Nephron (organoid): ENCODE results near the gene TRPM6.

Experiments
- H3K27ac Mint-ChIP-seq, 3 experiments: 2 replicates each; pipeline ENCODE4 v1.8.0; 2020; ENCODE audit warnings: mixed read lengths in 3 of 3, mild to moderate bottlenecking in 2 of 3, moderate library complexity in 1 of 3
- H3K27me3 Mint-ChIP-seq: 2 replicates; pipeline ENCODE4 v1.8.0; 2021; ENCODE audit warnings: low read depth, mild to moderate bottlenecking, moderate library complexity, mixed read lengths
- H3K36me3 Mint-ChIP-seq: 2 replicates; pipeline ENCODE4 v1.8.0; 2020; ENCODE audit warnings: low read depth, mixed read lengths
- H3K4me1 Mint-ChIP-seq: 2 replicates; pipeline ENCODE4 v1.8.0; 2020; ENCODE audit warnings: mixed read lengths
- H3K4me3 Mint-ChIP-seq, 3 experiments: 2 replicates each; pipeline ENCODE4 v1.8.0; 2020; ENCODE audit warnings: mild to moderate bottlenecking in 3 of 3, mixed read lengths in 3 of 3, moderate library complexity in 2 of 3
- H3K9me3 Mint-ChIP-seq: 2 replicates; pipeline ENCODE4 v1.8.0; 2020; ENCODE audit warnings: mixed read lengths
- TF ChIP-seq, protein P1 (sequence below), 3 experiments: fragments of 200-600 bp; sonication (generic); IDR thresholded peaks; one replicate each; pipeline ENCODE4 v1.5.0; 2021; ENCODE audit warnings: antibody characterized with exemption in 3 of 3; ENCODE audit not compliant: unreplicated experiment in 3 of 3

The TRPM6 gene

DNA sequence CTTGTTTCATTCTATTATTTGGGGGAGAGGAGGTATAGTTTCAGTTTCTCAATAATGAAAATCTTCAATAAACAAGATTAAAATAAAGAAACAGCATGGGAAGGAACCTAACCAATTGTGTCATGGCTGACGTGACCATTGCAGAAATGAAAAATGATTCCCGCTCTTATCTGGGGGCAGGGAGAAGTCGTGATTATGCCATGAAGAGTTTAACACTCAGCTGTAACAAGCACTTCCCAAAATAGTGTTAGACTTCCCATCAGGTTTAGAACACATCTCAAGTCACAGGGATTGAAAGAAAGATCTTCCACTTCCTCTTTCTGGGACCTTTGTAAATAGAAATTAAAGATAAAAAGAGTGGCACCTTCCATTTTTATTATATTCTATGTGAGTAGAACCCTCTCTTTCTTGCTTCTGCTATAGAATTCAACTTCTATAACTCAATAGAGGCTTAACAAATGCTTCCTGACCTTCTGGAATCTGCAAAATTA, 122.2 kb downstream of the TRPM6 start:
- TF ChIP-seq, protein P1, sequence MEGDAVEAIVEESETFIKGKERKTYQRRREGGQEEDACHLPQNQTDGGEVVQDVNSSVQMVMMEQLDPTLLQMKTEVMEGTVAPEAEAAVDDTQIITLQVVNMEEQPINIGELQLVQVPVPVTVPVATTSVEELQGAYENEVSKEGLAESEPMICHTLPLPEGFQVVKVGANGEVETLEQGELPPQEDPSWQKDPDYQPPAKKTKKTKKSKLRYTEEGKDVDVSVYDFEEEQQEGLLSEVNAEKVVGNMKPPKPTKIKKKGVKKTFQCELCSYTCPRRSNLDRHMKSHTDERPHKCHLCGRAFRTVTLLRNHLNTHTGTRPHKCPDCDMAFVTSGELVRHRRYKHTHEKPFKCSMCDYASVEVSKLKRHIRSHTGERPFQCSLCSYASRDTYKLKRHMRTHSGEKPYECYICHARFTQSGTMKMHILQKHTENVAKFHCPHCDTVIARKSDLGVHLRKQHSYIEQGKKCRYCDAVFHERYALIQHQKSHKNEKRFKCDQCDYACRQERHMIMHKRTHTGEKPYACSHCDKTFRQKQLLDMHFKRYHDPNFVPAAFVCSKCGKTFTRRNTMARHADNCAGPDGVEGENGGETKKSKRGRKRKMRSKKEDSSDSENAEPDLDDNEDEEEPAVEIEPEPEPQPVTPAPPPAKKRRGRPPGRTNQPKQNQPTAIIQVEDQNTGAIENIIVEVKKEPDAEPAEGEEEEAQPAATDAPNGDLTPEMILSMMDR (IDR thresholded peaks at IDR 0.05; ENCODE audit: unreplicated experiment in 3 of 3), result no peak
- H3K4me3 Mint-ChIP-seq, result no peak overlapping the region
- H3K4me1 Mint-ChIP-seq, result no peaks in the 10 kb centered on the region
- no peaks in the 10 kb centered on the region for H3K9me3 Mint-ChIP-seq
- peaks cover 18% of the 10 kb centered on the region for H3K27me3 Mint-ChIP-seq
- H3K36me3 Mint-ChIP-seq, result no peaks in the 10 kb centered on the region
- H3K27ac Mint-ChIP-seq, result no peak overlapping the region

DNA sequence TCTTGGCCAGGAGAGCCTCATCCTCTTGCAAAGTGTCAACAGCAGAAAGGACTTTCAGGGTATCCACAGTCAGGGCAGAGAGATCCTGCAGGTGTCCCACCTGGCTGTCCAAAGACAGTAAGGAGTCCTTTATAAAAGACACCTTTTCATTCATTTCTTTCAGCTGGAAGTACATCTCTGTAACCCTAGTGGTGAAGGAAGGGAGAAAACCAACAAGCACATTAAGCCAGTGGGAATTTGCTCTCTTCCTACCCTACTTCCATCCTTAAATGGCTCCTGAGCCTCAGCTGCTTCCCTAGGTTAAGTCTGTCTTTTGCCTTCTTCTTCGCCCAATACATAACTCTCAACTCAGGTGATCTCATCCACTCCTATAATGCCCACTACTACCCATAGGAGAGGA, 124.8 kb downstream of the TRPM6 start:
- no peaks in the 10 kb centered on the region for H3K36me3 Mint-ChIP-seq
- H3K27me3 Mint-ChIP-seq, result peaks cover 5% of the 10 kb centered on the region
- H3K4me3 Mint-ChIP-seq, result no peak overlapping the region
- no peak overlapping the region for H3K27ac Mint-ChIP-seq
- no peaks in the 10 kb centered on the region for H3K9me3 Mint-ChIP-seq
- TF ChIP-seq, protein P1 (IDR thresholded peaks at IDR 0.05; ENCODE audit: unreplicated experiment in 3 of 3), result no peak
- H3K4me1 Mint-ChIP-seq, result no peaks in the 10 kb centered on the region

DNA sequence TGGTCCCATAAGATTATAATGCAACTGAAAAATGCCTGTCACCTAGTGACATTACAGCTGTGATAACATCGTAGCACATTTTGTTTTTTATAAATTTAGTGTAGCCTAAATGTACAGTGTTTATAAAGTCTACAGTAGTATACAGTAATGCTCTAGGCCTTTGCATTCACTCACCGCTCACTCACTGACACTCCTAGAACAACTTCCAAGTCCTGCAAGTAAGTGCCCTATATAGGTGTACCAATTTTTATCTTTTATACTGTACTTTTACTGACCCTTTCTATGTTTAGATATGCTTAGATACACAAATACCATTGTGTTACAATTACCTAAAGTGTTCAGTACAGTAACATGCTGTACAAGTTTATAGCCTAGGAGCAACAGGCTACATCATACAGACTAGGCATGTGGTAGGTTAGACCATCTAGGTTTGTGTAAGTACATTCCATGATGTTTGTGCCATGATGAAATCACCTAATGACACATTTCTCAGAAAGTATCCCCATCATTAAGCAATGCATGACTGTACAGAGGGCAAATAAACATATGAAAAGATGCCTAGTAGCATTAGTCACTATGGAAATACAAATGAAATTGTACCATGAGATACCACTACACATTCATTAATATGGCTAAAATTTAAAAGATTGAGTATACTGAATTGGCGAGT, 127.6 kb downstream of the TRPM6 start:
- Mint-ChIP-seq H3K36me3 (no peaks in the 10 kb centered on the region), H3K4me1 (no peaks in the 10 kb centered on the region), H3K27ac (no peak overlapping the region), H3K4me3 (no peak overlapping the region), H3K27me3 (peaks cover 4% of the 10 kb centered on the region), H3K9me3 (no peaks in the 10 kb centered on the region)
- TF ChIP-seq, protein P1 (IDR thresholded peaks at IDR 0.05; ENCODE audit: unreplicated experiment in 3 of 3), result no peak

DNA sequence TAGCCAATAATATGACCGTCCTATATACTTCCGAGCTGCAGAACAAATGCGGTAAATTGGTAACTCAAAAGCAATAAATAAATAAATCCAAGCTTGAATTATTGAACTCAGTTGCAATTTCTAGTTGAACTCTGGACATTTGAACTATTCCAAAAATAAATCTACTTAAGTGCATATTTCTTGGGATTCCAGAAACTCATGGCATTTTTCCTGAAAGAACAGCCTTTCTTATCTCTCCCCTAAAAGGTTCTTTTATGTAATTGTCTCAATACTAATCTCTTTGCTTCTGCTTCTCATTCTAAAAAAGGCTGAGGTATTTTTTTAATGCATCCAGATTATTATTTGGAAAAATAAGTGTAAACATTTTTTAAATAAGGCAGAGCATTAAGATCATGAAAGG, 131.7 kb downstream of the TRPM6 start:
- Mint-ChIP-seq H3K4me1 (no peaks in the 10 kb centered on the region), H3K9me3 (no peaks in the 10 kb centered on the region), H3K27me3 (no peaks in the 10 kb centered on the region), H3K36me3 (no peaks in the 10 kb centered on the region), H3K4me3 (no peak overlapping the region), H3K27ac (no peak overlapping the region)
- TF ChIP-seq, protein P1 (IDR thresholded peaks at IDR 0.05; ENCODE audit: unreplicated experiment in 3 of 3), result no peak

DNA sequence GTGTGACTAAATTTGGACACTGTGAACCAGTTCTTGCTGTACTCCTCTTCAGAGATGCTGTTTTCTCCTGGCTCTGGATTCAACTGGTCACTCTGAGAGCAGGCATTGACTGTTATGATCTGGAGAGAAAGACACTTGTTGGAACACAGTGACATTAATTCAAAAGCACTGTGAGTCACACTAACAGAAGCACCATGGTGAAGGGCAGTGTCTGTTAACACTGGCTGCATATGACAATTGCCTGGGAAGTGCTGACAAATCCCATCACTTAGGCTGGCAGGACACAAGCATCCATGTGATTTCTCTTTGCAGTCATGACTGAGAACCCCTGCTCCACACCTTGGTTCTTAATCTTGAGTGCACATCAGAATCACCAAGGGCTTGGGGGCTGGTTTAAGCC, 132.4 kb downstream of the TRPM6 start:
- Mint-ChIP-seq H3K27ac (no peak overlapping the region), H3K4me1 (no peaks in the 10 kb centered on the region), H3K9me3 (no peaks in the 10 kb centered on the region), H3K36me3 (no peaks in the 10 kb centered on the region), H3K4me3 (no peak overlapping the region), H3K27me3 (no peaks in the 10 kb centered on the region)
- TF ChIP-seq, protein P1 (IDR thresholded peaks at IDR 0.05; ENCODE audit: unreplicated experiment in 3 of 3), result no peak

- no peaks in the 10 kb centered on the region for H3K36me3 Mint-ChIP-seq
- H3K4me1 Mint-ChIP-seq, result no peaks in the 10 kb centered on the region
- no peaks in the 10 kb centered on the region for H3K9me3 Mint-ChIP-seq
- TF ChIP-seq, protein P1 (IDR thresholded peaks at IDR 0.05; ENCODE audit: unreplicated experiment in 3 of 3), result no peak
- H3K27me3 Mint-ChIP-seq, result no peaks in the 10 kb centered on the region
- H3K27ac Mint-ChIP-seq, result no peak overlapping the region
- H3K4me3 Mint-ChIP-seq, result no peak overlapping the region
Observed at GRCh38 chr9:74753650-74754049, 134.1 kb downstream of the TRPM6 start.
